ENCODE results near the gene SARNP.
A peak's percentile ranks its signal among the peaks of the same experiment; 100 is the strongest.
"Not testable (repeated sequence)": the region's sequence is repeated elsewhere in the genome, so short reads cannot be mapped to it uniquely, and the experiment has no call there.

The SARNP gene

GRCh38 chr12:55797068-55797467, 20.5 kb downstream of the SARNP start:
- peak; percentile 63 for DNase-seq (ENCODE audit: low read depth)

- no peak for DNase-seq (ENCODE audit: low read depth)
Measured at GRCh38 chr12:55795950-55796349, 21.6 kb downstream of the SARNP start.

GRCh38 chr12:55789893-55790292, 27.6 kb downstream of the SARNP start:
- DNase-seq (ENCODE audit: low read depth) = no peak

- no peak for DNase-seq (ENCODE audit: low read depth)
Measured at GRCh38 chr12:55789171-55789570, 28.4 kb downstream of the SARNP start.

- no peak for DNase-seq (ENCODE audit: low read depth)
Measured at GRCh38 chr12:55788546-55788945, 29.0 kb downstream of the SARNP start.

- DNase-seq (ENCODE audit: low read depth) = no peak
Measured at GRCh38 chr12:55780685-55781084, 36.8 kb downstream of the SARNP start.

- no peak for DNase-seq (ENCODE audit: low read depth)
Measured at GRCh38 chr12:55777856-55778255, 39.7 kb downstream of the SARNP start.

- DNase-seq (ENCODE audit: low read depth) = no peak
Measured at GRCh38 chr12:55771736-55772135, 45.8 kb downstream of the SARNP start.

GRCh38 chr12:55767156-55767555, 50.4 kb downstream of the SARNP start:
- DNase-seq (ENCODE audit: low read depth) = no peak

GRCh38 chr12:55765736-55766290, 51.7 kb downstream of the SARNP start:
- no peak for DNase-seq (ENCODE audit: low read depth)

- no peak for DNase-seq (ENCODE audit: low read depth)
Measured at GRCh38 chr12:55762646-55763045, 54.9 kb downstream of the SARNP start.

GRCh38 chr12:55760663-55761062, 56.9 kb downstream of the SARNP start:
- DNase-seq (ENCODE audit: low read depth) = no peak

- DNase-seq (ENCODE audit: low read depth) = not testable (repeated sequence)
Measured at GRCh38 chr12:55758575-55758974, 58.9 kb downstream of the SARNP start.

- no peak for DNase-seq (ENCODE audit: low read depth)
Measured at GRCh38 chr12:55757701-55758100, 59.8 kb downstream of the SARNP start.

- DNase-seq (ENCODE audit: low read depth) = no peak
Measured at GRCh38 chr12:55755246-55755645, 62.3 kb downstream of the SARNP start.

- DNase-seq (ENCODE audit: low read depth) = no peak
Measured at GRCh38 chr12:55748230-55748993, 69.1 kb downstream of the SARNP start.

GRCh38 chr12:55746913-55747231, 70.7 kb downstream of the SARNP start:
- no peak for DNase-seq (ENCODE audit: low read depth)

GRCh38 chr12:55746174-55746912, 71.2 kb downstream of the SARNP start:
- no peak for DNase-seq (ENCODE audit: low read depth)

- DNase-seq (ENCODE audit: low read depth) = no peak
Measured at GRCh38 chr12:55745361-55746173, 72.0 kb downstream of the SARNP start.

- DNase-seq (ENCODE audit: low read depth) = no peak
Measured at GRCh38 chr12:55744340-55745030, 73.0 kb downstream of the SARNP start.

- peak; percentile 77 for DNase-seq (ENCODE audit: low read depth)
Measured at GRCh38 chr12:55743406-55744339, 73.9 kb downstream of the SARNP start.

Measured in ELR (cell line).